Pancreas (tissue), 10 donors: ENCODE data around the gene VIM. TPM values are rescaled to one million over a fixed set of nuclear protein-coding genes. Genes with fewer than 3 reads are reported as not detected.

Experiments used
- ATAC-seq, 4 donors: fragments of 200-7000 bp; cut with Tn5 transposase; one replicate each; pipeline versions ENCODE4 v1.8.0 to v1.9.1; 2020; ENCODE audit warnings: mild to moderate bottlenecking in 4 of 4, moderate library complexity in 4 of 4
- DNase-seq, 6 donors: peaks; one replicate each; pipeline ENCODE4 v3.0.0-alpha.2; 2020
- FAIRE-seq: peaks from 2 replicates; lab custom pipeline; 2012; peaks lifted over from hg19 to GRCh38; lab: Jason Lieb, UNC
- H3K27ac ChIP-seq, 4 donors: fragments of 200-600 bp; sonication (generic); 1 replicate in 3 of 4; 2 replicates in 1 of 4; pipeline versions ENCODE4 v1.5.0 to v1.8.0; 2020
- H3K27me3 ChIP-seq, 4 donors: fragments of 200-600 bp; one replicate each; pipeline ENCODE4 v1.8.0; 2021
- H3K36me3 ChIP-seq, 3 donors: fragments of 200-600 bp; sonication (generic) in 1 of 3; one replicate each; pipeline versions ENCODE4 v1.5.0 to v1.8.0; 2020 to 2021
- H3K4me1 ChIP-seq, 3 donors: fragments of 200-600 bp; one replicate each; pipeline ENCODE4 v1.8.0; 2021
- H3K4me3 ChIP-seq, 4 donors: fragments of 200-600 bp; sonication (generic) in 2 of 4; one replicate each; pipeline versions ENCODE4 v1.5.0 to v1.8.0; 2020 to 2021
- H3K9me3 ChIP-seq, 4 donors: fragments of 200-600 bp; one replicate each; pipeline ENCODE4 v1.8.0; 2021
- whole genome bisulfite sequencing, 2 donors: extraction: QIAGEN DNeasy Blood & Tissue Kit; methylation state at CpG; one replicate each; pipeline ENCODE4 v1.1.7; 2013; 5-methylcytosine and 5-hydroxymethylcytosine counted together
- intact Hi-C, 3 donors: fragments of 100-400 bp; cut with DNase I; formaldehyde crosslinking; loops; one replicate each; pipeline versions ENCODE4 v1.11.1 to v1.14.2; 2022
- polyA plus RNA-seq, 2 donors: library from polyadenylated mRNA; stranded (reverse); fragments of 200-250 nt; gene quantifications; one replicate each; pipeline ENCODE4 v1.2.3, GENCODE V29; 2013
- total RNA-seq, 6 donors: library from RNA; stranded (reverse); fragmentation: NEBNext Ultra II Directional in 4 of 6; extraction: Animal tissue kit (Norgen Biotek cat#: 25700) in 4 of 6; gene quantifications; one replicate each; pipeline versions ENCODE4 v1.2.1 to v1.2.4, GENCODE V29; 2021 to 2023
- TF ChIP-seq, protein P1 (sequence below), 4 donors: fragments of 200-600 bp; sonication (generic) in 3 of 4; IDR thresholded peaks; one replicate each; pipeline versions ENCODE4 v1.5.0 to v1.8.0; 2021; ENCODE audit warnings: antibody characterized with exemption in 4 of 4
- donor health status: healthy with polysubstance abuse.
- donor health status: DM: no; HTN: no; CAD: no; lungs with moderate emphysema.
- donor health status: DM: no; HTN: no; CAD: no.
- donor health status: control.
- donor health status: control.
- donor health status: Bipolar disorder and iron deficiency.
- donor health status: DM: yes; HTN: yes; CAD: no.
- donor health status: DM: no; HTN: no; CAD: no.
- donor health status: DM: no; HTN: no; CAD: no.
- donor health status: DM: yes; HTN: yes; CAD: no.

VIM gene
- total and polyA plus RNA-seq, 8 donors, result 133 to 546 (median 163) TPM

DNA sequence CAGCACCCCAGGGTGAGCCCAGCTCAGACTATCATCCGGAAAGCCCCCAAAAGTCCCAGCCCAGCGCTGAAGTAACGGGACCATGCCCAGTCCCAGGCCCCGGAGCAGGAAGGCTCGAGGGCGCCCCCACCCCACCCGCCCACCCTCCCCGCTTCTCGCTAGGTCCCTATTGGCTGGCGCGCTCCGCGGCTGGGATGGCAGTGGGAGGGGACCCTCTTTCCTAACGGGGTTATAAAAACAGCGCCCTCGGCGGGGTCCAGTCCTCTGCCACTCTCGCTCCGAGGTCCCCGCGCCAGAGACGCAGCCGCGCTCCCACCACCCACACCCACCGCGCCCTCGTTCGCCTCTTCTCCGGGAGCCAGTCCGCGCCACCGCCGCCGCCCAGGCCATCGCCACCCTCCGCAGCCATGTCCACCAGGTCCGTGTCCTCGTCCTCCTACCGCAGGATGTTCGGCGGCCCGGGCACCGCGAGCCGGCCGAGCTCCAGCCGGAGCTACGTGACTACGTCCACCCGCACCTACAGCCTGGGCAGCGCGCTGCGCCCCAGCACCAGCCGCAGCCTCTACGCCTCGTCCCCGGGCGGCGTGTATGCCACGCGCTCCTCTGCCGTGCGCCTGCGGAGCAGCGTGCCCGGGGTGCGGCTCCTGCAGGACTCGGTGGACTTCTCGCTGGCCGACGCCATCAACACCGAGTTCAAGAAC lies 1.1 kb downstream of the VIM start:
- WGBS, 2 donors, result 1% methylated on average over 47 to 72 of the region's 72 CpGs
- Histone ChIP-seq H3K27ac (peak overlapping the region; percentile 75 to 93 (median 85)), H3K27me3 (no peaks in the 10 kb centered on the region), H3K9me3 (no peaks in the 10 kb centered on the region), H3K36me3 (no peaks in the 10 kb centered on the region), H3K4me1 (peaks cover 8 to 35% (median 21%) of the 10 kb centered on the region in 3 donors), H3K4me3 (peak overlapping the region; percentile 43 to 71 (median 57))
- peak; percentile 44 to 88 (median 76) for DNase-seq
- intact Hi-C loops, result no loop called here
- FAIRE-seq, result no peak
- peak; percentile 33 to 66 (median 45) for ATAC-seq
- TF ChIP-seq, protein P1, sequence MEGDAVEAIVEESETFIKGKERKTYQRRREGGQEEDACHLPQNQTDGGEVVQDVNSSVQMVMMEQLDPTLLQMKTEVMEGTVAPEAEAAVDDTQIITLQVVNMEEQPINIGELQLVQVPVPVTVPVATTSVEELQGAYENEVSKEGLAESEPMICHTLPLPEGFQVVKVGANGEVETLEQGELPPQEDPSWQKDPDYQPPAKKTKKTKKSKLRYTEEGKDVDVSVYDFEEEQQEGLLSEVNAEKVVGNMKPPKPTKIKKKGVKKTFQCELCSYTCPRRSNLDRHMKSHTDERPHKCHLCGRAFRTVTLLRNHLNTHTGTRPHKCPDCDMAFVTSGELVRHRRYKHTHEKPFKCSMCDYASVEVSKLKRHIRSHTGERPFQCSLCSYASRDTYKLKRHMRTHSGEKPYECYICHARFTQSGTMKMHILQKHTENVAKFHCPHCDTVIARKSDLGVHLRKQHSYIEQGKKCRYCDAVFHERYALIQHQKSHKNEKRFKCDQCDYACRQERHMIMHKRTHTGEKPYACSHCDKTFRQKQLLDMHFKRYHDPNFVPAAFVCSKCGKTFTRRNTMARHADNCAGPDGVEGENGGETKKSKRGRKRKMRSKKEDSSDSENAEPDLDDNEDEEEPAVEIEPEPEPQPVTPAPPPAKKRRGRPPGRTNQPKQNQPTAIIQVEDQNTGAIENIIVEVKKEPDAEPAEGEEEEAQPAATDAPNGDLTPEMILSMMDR (IDR thresholded peaks at IDR 0.05), result no peak

DNA sequence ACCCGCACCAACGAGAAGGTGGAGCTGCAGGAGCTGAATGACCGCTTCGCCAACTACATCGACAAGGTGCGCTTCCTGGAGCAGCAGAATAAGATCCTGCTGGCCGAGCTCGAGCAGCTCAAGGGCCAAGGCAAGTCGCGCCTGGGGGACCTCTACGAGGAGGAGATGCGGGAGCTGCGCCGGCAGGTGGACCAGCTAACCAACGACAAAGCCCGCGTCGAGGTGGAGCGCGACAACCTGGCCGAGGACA lies 1.6 kb downstream of the VIM start:
- Histone ChIP-seq H3K27me3 (no peaks in the 10 kb centered on the region), H3K4me1 (peaks cover 8 to 35% (median 21%) of the 10 kb centered on the region in 3 donors), H3K36me3 (peaks cover 0 to 5% (median 0%) of the 10 kb centered on the region in 3 donors), H3K27ac (peak overlapping the region; percentile 75 to 93 (median 85)), H3K4me3 (peak overlapping the region; percentile 43 to 71 (median 57)), H3K9me3 (no peaks in the 10 kb centered on the region)
- DNase-seq, result peak in 1 of 6 donors; percentile 87
- TF ChIP-seq, protein P1 (IDR thresholded peaks at IDR 0.05), result no peak
- 0 to 1% methylated on average over 21 of the region's 21 CpGs for WGBS, 2 donors
- intact Hi-C loops, result no loop called here
- FAIRE-seq, result no peak
- ATAC-seq, result peak in 1 of 4 donors; percentile 1

DNA sequence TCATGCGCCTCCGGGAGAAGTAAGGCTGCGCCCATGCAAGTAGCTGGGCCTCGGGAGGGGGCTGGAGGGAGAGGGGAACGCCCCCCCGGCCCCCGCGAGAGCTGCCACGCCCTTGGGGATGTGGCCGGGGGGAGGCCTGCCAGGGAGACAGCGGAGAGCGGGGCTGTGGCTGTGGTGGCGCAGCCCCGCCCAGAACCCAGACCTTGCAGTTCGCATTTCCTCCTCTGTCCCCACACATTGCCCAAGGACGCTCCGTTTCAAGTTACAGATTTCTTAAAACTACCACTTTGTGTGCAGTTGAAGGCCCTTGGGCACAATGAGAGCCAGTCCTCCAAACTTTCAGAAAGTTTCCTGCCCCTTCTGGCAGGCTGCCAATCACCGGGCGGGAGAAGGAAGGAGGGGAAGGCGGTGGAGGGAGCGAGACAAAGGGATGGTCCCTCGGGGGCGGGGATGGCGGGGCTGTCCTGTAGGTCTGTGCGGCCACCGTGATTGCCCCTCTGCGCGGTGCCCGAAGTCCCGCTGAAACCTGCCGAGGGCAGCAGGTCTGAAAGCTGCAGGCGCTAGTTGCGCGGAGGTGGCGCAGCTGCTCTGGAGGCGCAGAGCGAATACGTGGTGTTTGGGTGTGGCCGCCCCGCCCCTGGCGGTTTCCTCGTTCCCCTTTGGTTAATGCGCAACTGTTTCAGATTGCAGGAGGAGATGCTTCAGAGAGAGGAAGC lies 2.1 kb downstream of the VIM start:
- intact Hi-C loops, result no loop called here
- TF ChIP-seq, protein P1 (IDR thresholded peaks at IDR 0.05), result no peak
- peak; percentile 65 to 71 (median 70) for ATAC-seq
- 0% methylated on average over 36 to 43 of the region's 43 CpGs for WGBS, 2 donors
- FAIRE-seq, result no peak
- peak; percentile 80 to 91 (median 84) for DNase-seq
- peaks cover 0 to 8% (median 0%) of the 10 kb centered on the region in 3 donors for H3K36me3 ChIP-seq
- H3K4me1 ChIP-seq, result peaks cover 8 to 35% (median 21%) of the 10 kb centered on the region in 3 donors
- peak overlapping the region; percentile 43 to 71 (median 57) for H3K4me3 ChIP-seq
- H3K27ac ChIP-seq, result peak overlapping the region; percentile 75 to 93 (median 85)
- no peaks in the 10 kb centered on the region for H3K9me3 ChIP-seq
- H3K27me3 ChIP-seq, result no peaks in the 10 kb centered on the region

DNA sequence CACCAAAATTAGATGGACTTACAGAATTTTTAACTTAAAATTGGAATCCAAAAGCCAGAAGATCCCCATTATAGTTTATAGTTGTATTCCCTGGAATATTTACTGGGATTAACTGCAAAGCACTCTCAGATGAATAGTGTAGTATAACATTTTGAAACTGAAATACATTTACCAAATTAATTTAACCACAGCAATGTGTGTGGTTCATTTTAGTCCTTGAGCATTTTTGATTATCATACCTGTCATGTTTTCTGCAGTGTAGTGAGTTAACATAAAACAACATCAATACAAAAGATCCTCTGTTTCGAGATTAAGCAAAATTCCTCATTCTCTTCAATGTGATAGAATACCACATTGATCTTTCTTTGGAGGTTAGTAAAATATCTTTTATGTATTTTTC lies 3.7 kb downstream of the VIM start:
- ATAC-seq (no peak), DNase-seq (no peak), FAIRE-seq (no peak)
- H3K36me3 ChIP-seq, result peaks cover 0 to 20% (median 8%) of the 10 kb centered on the region in 3 donors
- peak overlapping the region in 2 of 4 donors; percentile 4 to 62 for H3K4me3 ChIP-seq
- no peaks in the 10 kb centered on the region for H3K9me3 ChIP-seq
- peaks cover 8 to 35% (median 21%) of the 10 kb centered on the region in 3 donors for H3K4me1 ChIP-seq
- TF ChIP-seq, protein P1 (IDR thresholded peaks at IDR 0.05), result no peak
- intact Hi-C loops, result no loop called here
- H3K27ac ChIP-seq, result peak overlapping the region in 2 of 4 donors; percentile 20 to 93
- H3K27me3 ChIP-seq, result no peaks in the 10 kb centered on the region
- 10 to 12% methylated on average over 1 of the region's 1 CpG for WGBS, 2 donors
